CD1c-positive myeloid dendritic cell (primary cell): ENCODE measurements around the gene PIH1D2.
"Not testable (repeated sequence)": the region's sequence is repeated elsewhere in the genome, so short reads cannot be mapped to it uniquely, and the experiment has no call there.

Source experiments
- DNase-seq: peaks from one replicate; pipeline ENCODE4 v3.0.0-alpha.2; 2016; ENCODE audit errors: extremely low spot score

Gene PIH1D2

GRCh38 chr11:112073941-112074811, at the start of gene PIH1D2, which contains the start of gene NKAPD1:
Gene PIH1D2, minus strand, starts transcription at chr11:112074017. Its CDS starts 843 bp downstream, at chr11:112073174.
Gene NKAPD1, plus strand, starts transcription at chr11:112074299. Its CDS starts 1,276 bp downstream, at chr11:112075575.
- DNase-seq: peak; percentile 95

- no peak for DNase-seq
Observed at GRCh38 chr11:112123129-112123528, 49.3 kb upstream of the PIH1D2 start.

GRCh38 chr11:112121981-112122615, 48.3 kb upstream of the PIH1D2 start:
- no peak for DNase-seq

GRCh38 chr11:112118176-112118575, 44.4 kb upstream of the PIH1D2 start:
- DNase-seq: no peak

- DNase-seq: no peak
Observed at GRCh38 chr11:112115386-112115785, 41.6 kb upstream of the PIH1D2 start.

GRCh38 chr11:112114460-112114859, 40.6 kb upstream of the PIH1D2 start:
- no peak for DNase-seq

GRCh38 chr11:112113539-112114457, 40.0 kb upstream of the PIH1D2 start:
- peak; percentile 71 for DNase-seq

GRCh38 chr11:112106070-112106469, 32.3 kb upstream of the PIH1D2 start:
- DNase-seq: no peak

- peak; percentile 49 for DNase-seq
Observed at GRCh38 chr11:112103446-112103845, 29.6 kb upstream of the PIH1D2 start.

- DNase-seq: no peak
Observed at GRCh38 chr11:112100462-112100861, 26.6 kb upstream of the PIH1D2 start.

- no peak for DNase-seq
Observed at GRCh38 chr11:112097734-112098528, 24.1 kb upstream of the PIH1D2 start.

- no peak for DNase-seq
Observed at GRCh38 chr11:112096194-112096593, 22.4 kb upstream of the PIH1D2 start.

- DNase-seq: not testable (repeated sequence)
Observed at GRCh38 chr11:112095302-112095701, 21.5 kb upstream of the PIH1D2 start.

GRCh38 chr11:112087212-112087611, 13.4 kb upstream of the PIH1D2 start:
- DNase-seq: no peak

GRCh38 chr11:112086422-112087191, 12.8 kb upstream of the PIH1D2 start, which contains the start of the genes SDHD and TIMM8B:
Gene SDHD, plus strand, starts transcription at chr11:112086873. Its CDS starts 35 bp downstream, at chr11:112086908.
Gene TIMM8B, minus strand, starts transcription at chr11:112086756. Its CDS starts 33 bp downstream, at chr11:112086723.
- peak; percentile 99 for DNase-seq

- DNase-seq: peak; percentile 14
Observed at GRCh38 chr11:112085822-112086421, 12.1 kb upstream of the PIH1D2 start.

GRCh38 chr11:112082729-112083128, 8.9 kb upstream of the PIH1D2 start:
- DNase-seq: no peak

GRCh38 chr11:112062923-112063322, 10.9 kb downstream of the PIH1D2 start:
- no peak for DNase-seq

- DNase-seq: no peak
Observed at GRCh38 chr11:112058103-112058502, 15.7 kb downstream of the PIH1D2 start.

GRCh38 chr11:112057170-112057569, 16.6 kb downstream of the PIH1D2 start:
- DNase-seq: no peak
